ENCODE data around the gene JARID2. TPM values are rescaled to one million over a fixed set of nuclear protein-coding genes. Genes with fewer than 3 reads are reported as not detected.

JARID2 gene
- total and polyA plus RNA-seq, 2 of the 8 experiments (the other 6 are each of a cell fraction or from before 2014, with no cell fraction given): 60.1 to 239 TPM

- TF ChIP-seq SP4 (IDR thresholded peaks at IDR 0.05; ENCODE audit: low read length): no peak
- no peak for TF ChIP-seq HDAC6 (IDR thresholded peaks at IDR 0.05; ENCODE audit: low read depth, low read length)
- TF ChIP-seq TBP (IDR thresholded peaks at IDR 0.05; ENCODE audit: low read depth, low read length): no peak
These were observed 25.8 kb upstream of the JARID2 start (continued) for GRCh38 chr6:15220062-15220461.
